ENCODE data around the gene MCCD1.
"Not testable (repeated sequence)": the region's sequence is repeated elsewhere in the genome, so short reads cannot be mapped to it uniquely, and the experiment has no call there.

MCCD1 gene

GRCh38 chr6:31528821-31529328, at the start of gene MCCD1:
Gene MCCD1 (plus strand): TSS chr6:31528962. CDS start chr6:31529015, 53 bp downstream.
- no peak for DNase-seq

- no peak for DNase-seq
Measured at GRCh38 chr6:31479151-31479932, 49.4 kb upstream of the MCCD1 start.

- peak; percentile 6 for DNase-seq
Measured at GRCh38 chr6:31479933-31480535, 48.7 kb upstream of the MCCD1 start.

GRCh38 chr6:31480574-31480973, 48.2 kb upstream of the MCCD1 start:
- DNase-seq, result no peak

GRCh38 chr6:31483392-31483791, 45.4 kb upstream of the MCCD1 start:
- no peak for DNase-seq

GRCh38 chr6:31485055-31485454, 43.7 kb upstream of the MCCD1 start:
- DNase-seq, result no peak

- DNase-seq, result not testable (repeated sequence)
Measured at GRCh38 chr6:31486065-31486837, 42.5 kb upstream of the MCCD1 start.

GRCh38 chr6:31487674-31488073, 41.1 kb upstream of the MCCD1 start:
- DNase-seq, result not testable (repeated sequence)

- DNase-seq, result no peak
Measured at GRCh38 chr6:31489086-31489485, 39.7 kb upstream of the MCCD1 start.

GRCh38 chr6:31490115-31490873, 38.5 kb upstream of the MCCD1 start:
- no peak for DNase-seq

- DNase-seq, result not testable (repeated sequence)
Measured at GRCh38 chr6:31493550-31493874, 35.2 kb upstream of the MCCD1 start.

GRCh38 chr6:31493875-31494694, 34.7 kb upstream of the MCCD1 start:
- peak; percentile 37 for DNase-seq

- no peak for DNase-seq
Measured at GRCh38 chr6:31495580-31495979, 33.2 kb upstream of the MCCD1 start.

- DNase-seq, result not testable (repeated sequence)
Measured at GRCh38 chr6:31496826-31497225, 31.9 kb upstream of the MCCD1 start.

GRCh38 chr6:31497531-31498476, 31.0 kb upstream of the MCCD1 start, which contains the start of gene MICB:
Gene MICB (plus strand): TSS chr6:31498145. CDS start chr6:31498194, 49 bp downstream.
- DNase-seq, result no peak

GRCh38 chr6:31498748-31499147, 30.0 kb upstream of the MCCD1 start:
- no peak for DNase-seq

GRCh38 chr6:31499648-31500047, 29.1 kb upstream of the MCCD1 start:
- DNase-seq, result not testable (repeated sequence)

- DNase-seq, result no peak
Measured at GRCh38 chr6:31502586-31502985, 26.2 kb upstream of the MCCD1 start.

GRCh38 chr6:31509036-31509435, 19.7 kb upstream of the MCCD1 start:
- not testable (repeated sequence) for DNase-seq

GRCh38 chr6:31510007-31510406, 18.8 kb upstream of the MCCD1 start:
- DNase-seq, result no peak
